Mammary epithelial cell (primary cell): ENCODE data around the gene CEP128.

Experiments used
- CTCF ChIP-seq, 2 donors: IDR thresholded peaks in 1 of 2; conservative IDR thresholded peaks in 1 of 2; 2 replicates each; pipeline ENCODE4 v1.5.1; 2011 to 2012; ENCODE audit warnings: inconsistent platforms in 2 of 2, low read length in 2 of 2, mild to moderate bottlenecking in 2 of 2, control low read depth in 1 of 2, low read depth in 1 of 2; ENCODE audit not compliant: insufficient read depth in 1 of 2; ENCODE audit errors: extremely low read depth in 1 of 2
- EZH2 ChIP-seq: IDR thresholded peaks from 2 replicates; pipeline ENCODE4 v1.6.1; 2012; ENCODE audit warnings: low read length, inconsistent platforms, borderline replicate concordance

GRCh38 chr14:80575763-80576162 lies 365.8 kb downstream of the CEP128 start:
- TF ChIP-seq CTCF (conservative IDR thresholded peaks at IDR 0.05 in 1 of 2, IDR thresholded peaks at IDR 0.05 in 1 of 2; ENCODE audit: extremely low read depth in 1 of 2, insufficient read depth in 1 of 2, low read depth in 1 of 2, low read length in 2 of 2) (no peak), EZH2 (no peak)
